HG03378 (cell line): ENCODE measurements around the gene LSP1.
"Not testable (repeated sequence)": the region's sequence is repeated elsewhere in the genome, so short reads cannot be mapped to it uniquely, and the experiment has no call there.

Experiments used
- ATAC-seq: cut with Tn5 transposase; IDR thresholded peaks from one replicate; pipeline ENCODE4 v1.9.1; 2021; ENCODE audit warnings: mild to moderate bottlenecking, moderate library complexity; ENCODE audit not compliant: unreplicated experiment

The LSP1 gene

GRCh38 chr11:1937616-1938342 is 84.9 kb downstream of the LSP1 start:
- ATAC-seq = no peak

GRCh38 chr11:1938343-1939005 is 85.6 kb downstream of the LSP1 start:
- no peak for ATAC-seq

DNA sequence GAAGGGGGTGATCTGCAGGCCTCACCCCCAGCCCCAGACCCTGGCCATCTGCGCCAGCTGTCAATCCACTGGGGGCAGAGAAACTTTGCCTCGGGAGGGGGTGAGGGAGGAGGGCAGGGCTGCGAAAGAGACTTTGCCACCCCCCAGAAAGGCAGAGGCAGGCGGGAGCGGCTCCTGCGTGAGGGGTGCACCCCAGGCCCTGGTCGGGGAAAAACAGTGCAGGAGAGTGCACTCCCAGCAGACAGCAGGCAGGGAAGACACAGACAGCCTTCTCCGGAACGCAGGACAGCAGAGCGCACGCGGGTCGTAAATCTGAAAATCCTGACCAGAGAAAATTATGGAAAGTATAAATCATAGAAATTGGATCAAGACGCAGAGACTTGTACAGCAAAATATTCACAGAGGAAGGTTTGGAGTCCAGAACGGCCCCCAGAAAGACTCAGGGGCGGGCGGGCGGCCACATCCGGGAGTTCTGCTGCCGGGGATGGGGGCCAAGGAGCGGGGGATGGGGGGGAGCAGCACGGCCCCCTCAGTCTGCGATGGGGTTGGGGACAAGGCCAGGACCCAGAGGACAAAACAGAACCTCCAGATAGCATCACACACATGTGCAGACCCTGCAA is 86.2 kb downstream of the LSP1 start:
- no peak for ATAC-seq

- not testable (repeated sequence) for ATAC-seq
Measured at GRCh38 chr11:1939788-1940187, 86.9 kb downstream of the LSP1 start.
